ENCODE measurements around the gene ALPP. TPM values are rescaled to one million over a fixed set of nuclear protein-coding genes. Genes with fewer than 3 reads are reported as not detected.

ALPP gene
- total RNA-seq, 1 donor from 2014 or later: not detected

GRCh38 chr2:232416521-232417470 is 38.2 kb downstream of the ALPP start:
- Mint-ChIP-seq H3K36me3 (ENCODE audit: insufficient read depth) (peaks cover under 1% of the 10 kb centered on the region), H3K27me3 (peaks cover 76% of the 10 kb centered on the region), H3K27ac (no peak overlapping the region), H3K4me1 (ENCODE audit: low read depth) (peaks cover 5% of the 10 kb centered on the region), H3K4me3 (ENCODE audit: low read depth) (no peak overlapping the region), H3K9me3 (ENCODE audit: low read depth) (peaks cover under 1% of the 10 kb centered on the region)
- TF ChIP-seq CTCF (IDR thresholded peaks at IDR 0.05; ENCODE audit: unreplicated experiment): no peak
- no peak for DNase-seq (ENCODE audit: low spot score, unreplicated experiment)

GRCh38 chr2:232417489-232417888 is 38.9 kb downstream of the ALPP start:
- peaks cover 2% of the 10 kb centered on the region for H3K36me3 Mint-ChIP-seq (ENCODE audit: insufficient read depth)
- H3K9me3 Mint-ChIP-seq (ENCODE audit: low read depth): peaks cover 5% of the 10 kb centered on the region
- peaks cover 5% of the 10 kb centered on the region for H3K4me1 Mint-ChIP-seq (ENCODE audit: low read depth)
- peaks cover 80% of the 10 kb centered on the region for H3K27me3 Mint-ChIP-seq
- TF ChIP-seq CTCF (IDR thresholded peaks at IDR 0.05; ENCODE audit: unreplicated experiment): no peak
- no peak overlapping the region for H3K4me3 Mint-ChIP-seq (ENCODE audit: low read depth)
- DNase-seq (ENCODE audit: low spot score, unreplicated experiment): no peak
- no peak overlapping the region for H3K27ac Mint-ChIP-seq

- H3K4me3 Mint-ChIP-seq (ENCODE audit: low read depth): peak overlapping the region; percentile 46
- no peak for TF ChIP-seq CTCF (IDR thresholded peaks at IDR 0.05; ENCODE audit: unreplicated experiment)
Measured at GRCh38 chr2:232418056-232418455, 39.5 kb downstream of the ALPP start.

GRCh38 chr2:232418466-232419244 is 40.1 kb downstream of the ALPP start:
- no peak for TF ChIP-seq CTCF (IDR thresholded peaks at IDR 0.05; ENCODE audit: unreplicated experiment)
- Mint-ChIP-seq H3K27me3 (peaks cover 80% of the 10 kb centered on the region), H3K36me3 (ENCODE audit: insufficient read depth) (peaks cover 5% of the 10 kb centered on the region), H3K27ac (no peak overlapping the region), H3K9me3 (ENCODE audit: low read depth) (peaks cover 9% of the 10 kb centered on the region), H3K4me1 (ENCODE audit: low read depth) (peaks cover 5% of the 10 kb centered on the region), H3K4me3 (ENCODE audit: low read depth) (peak overlapping the region; percentile 55)
- no peak for DNase-seq (ENCODE audit: low spot score, unreplicated experiment)

More at GRCh38 chr2:232418056-232418455, 39.5 kb downstream of the ALPP start:
- no peak for DNase-seq (ENCODE audit: low spot score, unreplicated experiment)
- Mint-ChIP-seq H3K4me1 (ENCODE audit: low read depth) (peaks cover 5% of the 10 kb centered on the region), H3K27ac (no peak overlapping the region), H3K27me3 (peaks cover 80% of the 10 kb centered on the region), H3K9me3 (ENCODE audit: low read depth) (peaks cover 9% of the 10 kb centered on the region), H3K36me3 (ENCODE audit: insufficient read depth) (peaks cover 5% of the 10 kb centered on the region)
